HFFc6 (cell line): Measurements from ENCODE around the gene AKAP13. TPM values are rescaled to one million over a fixed set of nuclear protein-coding genes. Genes with fewer than 3 reads are reported as not detected.
A peak's percentile ranks its signal among the peaks of the same experiment; 100 is the strongest.

Source experiments
- DNase-seq: peaks from one replicate; pipeline ENCODE4 v3.0.0-alpha.2; 2018
- H3K27ac Mint-ChIP-seq: 2 replicates; pipeline ENCODE4 v1.8.0; 2020; ENCODE audit warnings: mild to moderate bottlenecking, mixed read lengths
- H3K27me3 Mint-ChIP-seq: 2 replicates; pipeline ENCODE4 v1.8.0; 2021; ENCODE audit warnings: mild to moderate bottlenecking, moderate library complexity, mixed read lengths; ENCODE audit not compliant: insufficient read depth
- H3K36me3 Mint-ChIP-seq: 2 replicates; pipeline ENCODE4 v1.8.0; 2021; ENCODE audit warnings: low read depth, mixed read lengths
- H3K4me1 Mint-ChIP-seq: 2 replicates; pipeline ENCODE4 v1.8.0; 2020; ENCODE audit warnings: low read depth, mixed read lengths
- H3K4me3 Mint-ChIP-seq: 2 replicates; pipeline ENCODE4 v1.8.0; 2020; ENCODE audit warnings: mild to moderate bottlenecking, moderate library complexity, mixed read lengths
- H3K9me3 Mint-ChIP-seq: 2 replicates; pipeline ENCODE4 v1.8.0; 2020; ENCODE audit warnings: mild to moderate bottlenecking, mixed read lengths
- CTCF ChIP-seq: fragments of 200-600 bp; sonication (generic); IDR thresholded peaks from 2 replicates; pipeline ENCODE4 v1.5.0; 2021; ENCODE audit warnings: antibody characterized with exemption, mild to moderate bottlenecking
- long read RNA-seq: library from polyadenylated mRNA; unstranded; transcript quantifications from one replicate; pipeline ENCODE4 v2.0.0, GENCODE V29; 2019
- total RNA-seq, 6 experiments: library from RNA; stranded (reverse); fragmentation: NEBNext Ultra II Directional; extraction: Animal tissue kit (Norgen Biotek cat#: 25700); gene quantifications; 2 replicates in 1 of 6; 3 replicates in 5 of 6; pipeline ENCODE4 v1.2.3, GENCODE V29; 2021

The AKAP13 gene
- 10 to 100 TPM; 29.0 to 51.3 (median 35.6) TPM for total RNA-seq
- long read RNA-seq, partial matches to known transcripts, result 21 of 35 reads
- long read RNA-seq, other reads (novel, unspliced or antisense), result 14 of 35 reads

GRCh38 chr15:85380217-85380811 lies at the start of gene AKAP13:
Gene AKAP13 (plus strand): TSS chr15:85380603. CDS start chr15:85485721, 105,118 bp downstream.
- Mint-ChIP-seq H3K36me3 (no peaks in the 10 kb centered on the region; the same call in 1 of the 2 replicates), H3K9me3 (no peaks in the 10 kb centered on the region), H3K27ac (peak within 1 kb of the TSS; percentile 85), H3K4me1 (peaks cover 45% of the 10 kb centered on the region), H3K27me3 (peaks cover 2% of the 10 kb centered on the region; the same call in 1 of the 2 replicates), H3K4me3 (peak within 1 kb of the TSS; percentile 90)
- TF ChIP-seq CTCF, result no peak
- DNase-seq, result peak; percentile 99

GRCh38 chr15:85330901-85331588 lies 49.4 kb upstream of the AKAP13 start:
- Mint-ChIP-seq H3K9me3 (no peaks in the 10 kb centered on the region), H3K27ac (peak overlapping the region; percentile 92), H3K36me3 (no peaks in the 10 kb centered on the region), H3K4me1 (peaks cover 63% of the 10 kb centered on the region), H3K27me3 (peaks cover 4% of the 10 kb centered on the region), H3K4me3 (peak overlapping the region; percentile 90)
- peak; percentile 89 for TF ChIP-seq CTCF
- peak; percentile 89 for DNase-seq

- Mint-ChIP-seq H3K4me3 (peak overlapping the region; percentile 90), H3K9me3 (no peaks in the 10 kb centered on the region)
- TF ChIP-seq CTCF, result no peak
Measured at GRCh38 chr15:85331655-85332285, 48.6 kb upstream of the AKAP13 start.

GRCh38 chr15:85333132-85333831 lies 47.1 kb upstream of the AKAP13 start:
- peaks cover 4% of the 10 kb centered on the region for H3K27me3 Mint-ChIP-seq
- H3K36me3 Mint-ChIP-seq, result no peaks in the 10 kb centered on the region
- H3K4me3 Mint-ChIP-seq, result peak overlapping the region; percentile 38
- DNase-seq, result peak; percentile 89
- TF ChIP-seq CTCF, result no peak
- peak overlapping the region; percentile 68 for H3K27ac Mint-ChIP-seq
- H3K9me3 Mint-ChIP-seq, result no peaks in the 10 kb centered on the region
- H3K4me1 Mint-ChIP-seq, result peaks cover 73% of the 10 kb centered on the region

More at GRCh38 chr15:85331655-85332285, 48.6 kb upstream of the AKAP13 start:
- no peak for DNase-seq
- H3K27ac Mint-ChIP-seq, result peak overlapping the region; percentile 92
- no peaks in the 10 kb centered on the region for H3K36me3 Mint-ChIP-seq
- peaks cover 67% of the 10 kb centered on the region for H3K4me1 Mint-ChIP-seq
- H3K27me3 Mint-ChIP-seq, result peaks cover 4% of the 10 kb centered on the region

GRCh38 chr15:85334241-85334640 lies 46.2 kb upstream of the AKAP13 start:
- Mint-ChIP-seq H3K4me3 (no peak overlapping the region), H3K27me3 (peaks cover 4% of the 10 kb centered on the region), H3K36me3 (no peaks in the 10 kb centered on the region), H3K4me1 (peaks cover 66% of the 10 kb centered on the region), H3K27ac (no peak overlapping the region; the same call in 1 of the 2 replicates), H3K9me3 (no peaks in the 10 kb centered on the region)
- TF ChIP-seq CTCF, result no peak
- no peak for DNase-seq
